Caco-2 (cell line): ENCODE measurements around the gene PPCS. TPM values are rescaled to one million over a fixed set of nuclear protein-coding genes. Genes with fewer than 3 reads are reported as not detected.

Experiments
- BruUV-seq: library from RNA; stranded (reverse); fragments of 400-500 nt; replicated peaks from 2 replicates; lab custom pipeline; 2021; lab: Mats Ljungman, UMichigan
- CTCF ChIA-PET: fragments of 300-600 bp; sonication (Branson Sonifier 250); formaldehyde crosslinking; loops from one replicate; lab custom pipeline; 2022; ENCODE audit warnings: antibody characterized with exemption; lab: Charles Lee
- POLR2A ChIA-PET: fragments of 300-600 bp; sonication (Branson Sonifier 250); formaldehyde crosslinking; loops from one replicate; lab custom pipeline; 2022; ENCODE audit warnings: antibody characterized with exemption; lab: Charles Lee
- DNase-seq, 2 experiments: peaks; one replicate each; pipeline versions ENCODE4 v3.0.0 to v3.0.0-alpha.2; 2020 to 2022
- H3K27me3 ChIP-seq: replicated peaks from 2 replicates; pipeline ENCODE4 v1.6.0; 2011; ENCODE audit warnings: low read length; ENCODE audit not compliant: control insufficient read depth, insufficient read depth
- H3K36me3 ChIP-seq: 2 replicates; pipeline ENCODE4 v1.5.1; 2011; ENCODE audit warnings: low read length; ENCODE audit not compliant: control insufficient read depth, insufficient read depth
- H3K4me1 ChIP-seq: fragments of 250-450 bp; sonication (Bioruptor Pico); 2 replicates; pipeline ENCODE4 v1.5.1; 2020; ENCODE audit warnings: mild to moderate bottlenecking
- H3K4me3 ChIP-seq: 2 replicates; pipeline ENCODE4 v1.5.1; 2011; ENCODE audit warnings: low read depth, mild to moderate bottlenecking, control low read depth, low read length
- H3K9me3 ChIP-seq: fragments of 250-450 bp; sonication (Bioruptor Pico); 2 replicates; pipeline ENCODE4 v1.5.1; 2020; ENCODE audit warnings: mild to moderate bottlenecking, moderate library complexity
- H3K27ac Mint-ChIP-seq: one replicate; pipeline ENCODE4 v1.8.0; 2022; ENCODE audit warnings: mixed read lengths; ENCODE audit not compliant: unreplicated experiment
- H3K27me3 Mint-ChIP-seq: one replicate; pipeline ENCODE4 v1.8.0; 2022; ENCODE audit warnings: mixed read lengths; ENCODE audit not compliant: insufficient read depth, unreplicated experiment
- H3K36me3 Mint-ChIP-seq: one replicate; pipeline ENCODE4 v1.8.0; 2022; ENCODE audit warnings: mild to moderate bottlenecking, mixed read lengths; ENCODE audit not compliant: insufficient read depth, unreplicated experiment
- H3K4me1 Mint-ChIP-seq: one replicate; pipeline ENCODE4 v1.8.0; 2022; ENCODE audit warnings: low read depth, mixed read lengths; ENCODE audit not compliant: unreplicated experiment
- H3K4me3 Mint-ChIP-seq: one replicate; pipeline ENCODE4 v1.8.0; 2022; ENCODE audit warnings: mild to moderate bottlenecking, moderate library complexity, mixed read lengths; ENCODE audit not compliant: unreplicated experiment
- H3K9me3 Mint-ChIP-seq: one replicate; pipeline ENCODE4 v1.8.0; 2022; ENCODE audit warnings: mixed read lengths; ENCODE audit not compliant: unreplicated experiment
- CTCF ChIP-seq, 2 experiments: fragments of 200-600 bp in 1 of 2; IDR thresholded peaks; 1 replicate in 1 of 2; 2 replicates in 1 of 2; pipeline versions ENCODE4 v1.5.1 to v1.8.0; 2011 to 2022; ENCODE audit warnings: antibody characterized with exemption in 1 of 2, control low read depth in 1 of 2, inconsistent platforms in 1 of 2, low read depth in 1 of 2, low read length in 1 of 2, mild to moderate bottlenecking in 1 of 2, moderate library complexity in 1 of 2; ENCODE audit not compliant: insufficient read depth in 1 of 2, severe bottlenecking in 1 of 2, unreplicated experiment in 1 of 2
- intact Hi-C: fragments of 100-400 bp; cut with micrococcal nuclease; formaldehyde crosslinking; loops from one replicate; pipeline ENCODE4 v1.10.0; 2022; ENCODE audit not compliant: unreplicated experiment
- total RNA-seq: library from RNA; stranded (reverse); gene quantifications from 2 replicates; pipeline ENCODE4 v1.2.3, GENCODE V29; 2022

Gene PPCS
- total RNA-seq, 1 experiment from 2014 or later = 41.0 TPM

DNA sequence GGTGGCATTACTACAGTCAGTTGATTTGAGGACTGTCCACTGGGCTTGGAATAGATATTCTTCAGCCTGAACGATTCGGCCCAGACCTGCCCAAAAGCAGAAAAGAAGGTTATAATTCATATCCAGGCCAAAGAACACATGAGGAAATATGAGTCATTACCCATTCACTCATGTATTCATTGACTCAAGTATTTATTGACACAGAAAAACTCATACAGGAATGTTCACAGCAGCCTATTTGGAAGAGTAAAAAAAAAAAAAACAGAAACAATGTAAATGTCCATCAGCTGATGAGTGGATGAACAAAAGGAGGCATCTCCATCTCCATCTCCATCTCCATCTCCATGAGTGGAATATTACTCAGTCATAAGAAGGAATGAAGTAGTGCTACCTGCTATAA is 16.4 kb upstream of the PPCS start:
- no peaks in the 10 kb centered on the region for H3K9me3 ChIP-seq
- no peaks in the 10 kb centered on the region for H3K36me3 ChIP-seq
- ChIA-PET POLR2A (no interaction called here), CTCF (no interaction called here)
- no peaks in the 10 kb centered on the region for H3K9me3 Mint-ChIP-seq
- no peak overlapping the region for H3K27ac Mint-ChIP-seq
- no peak overlapping the region for H3K4me3 Mint-ChIP-seq
- H3K36me3 Mint-ChIP-seq = no peaks in the 10 kb centered on the region
- no peaks in the 10 kb centered on the region for H3K27me3 Mint-ChIP-seq
- no peaks in the 10 kb centered on the region for H3K4me1 ChIP-seq
- H3K4me3 ChIP-seq = no peak overlapping the region
- no peak for TF ChIP-seq CTCF (IDR thresholded peaks at IDR 0.05; ENCODE audit: insufficient read depth in 1 of 2, low read depth in 1 of 2, low read length in 1 of 2, severe bottlenecking in 1 of 2, unreplicated experiment in 1 of 2)
- intact Hi-C loops = no loop called here
- DNase-seq = no peak
- no peaks in the 10 kb centered on the region for H3K27me3 ChIP-seq
- peaks cover 6% of the 10 kb centered on the region for H3K4me1 Mint-ChIP-seq
- no TSS peak for BruUV-seq

GRCh38 chr1:42442662-42443061 is 13.7 kb upstream of the PPCS start:
- ChIA-PET CTCF (no interaction called here), POLR2A (no interaction called here)
- no peaks in the 10 kb centered on the region for H3K9me3 Mint-ChIP-seq
- H3K4me1 Mint-ChIP-seq = peaks cover 6% of the 10 kb centered on the region
- BruUV-seq = no TSS peak
- Histone ChIP-seq H3K4me1 (no peaks in the 10 kb centered on the region), H3K9me3 (no peaks in the 10 kb centered on the region), H3K36me3 (no peaks in the 10 kb centered on the region), H3K4me3 (no peak overlapping the region), H3K27me3 (no peaks in the 10 kb centered on the region)
- no peak overlapping the region for H3K4me3 Mint-ChIP-seq
- intact Hi-C loops = no loop called here
- H3K36me3 Mint-ChIP-seq = no peaks in the 10 kb centered on the region
- no peak for TF ChIP-seq CTCF (IDR thresholded peaks at IDR 0.05; ENCODE audit: insufficient read depth in 1 of 2, low read depth in 1 of 2, low read length in 1 of 2, severe bottlenecking in 1 of 2, unreplicated experiment in 1 of 2)
- H3K27ac Mint-ChIP-seq = no peak overlapping the region
- no peaks in the 10 kb centered on the region for H3K27me3 Mint-ChIP-seq
- no peak for DNase-seq

DNA sequence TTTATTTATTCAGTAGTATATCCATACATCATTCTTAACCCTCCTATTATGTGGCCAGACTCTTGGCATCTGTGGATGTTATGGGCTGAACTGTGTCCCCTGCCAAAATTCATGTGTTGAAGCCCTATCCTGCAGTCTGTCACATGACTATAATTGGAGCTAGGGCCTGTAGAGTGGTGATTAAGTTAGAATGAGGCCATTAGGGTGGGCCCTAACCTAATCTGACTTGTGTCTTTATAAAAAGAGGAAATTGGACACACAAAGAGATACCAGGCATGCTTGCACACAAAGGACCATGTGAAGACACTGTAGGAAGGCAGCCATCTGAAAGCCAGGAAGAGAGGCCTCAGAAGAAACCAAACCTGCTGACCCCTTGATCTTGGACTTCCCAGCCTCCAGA is 7.1 kb upstream of the PPCS start:
- BruUV-seq = no TSS peak
- Mint-ChIP-seq H3K9me3 (no peaks in the 10 kb centered on the region), H3K27me3 (no peaks in the 10 kb centered on the region), H3K36me3 (no peaks in the 10 kb centered on the region), H3K4me3 (no peak overlapping the region), H3K4me1 (peaks cover 8% of the 10 kb centered on the region), H3K27ac (no peak overlapping the region)
- no peaks in the 10 kb centered on the region for H3K9me3 ChIP-seq
- H3K4me3 ChIP-seq = no peak overlapping the region
- H3K36me3 ChIP-seq = no peaks in the 10 kb centered on the region
- POLR2A ChIA-PET = no interaction called here
- no peak for DNase-seq
- TF ChIP-seq CTCF (IDR thresholded peaks at IDR 0.05; ENCODE audit: insufficient read depth in 1 of 2, low read depth in 1 of 2, low read length in 1 of 2, severe bottlenecking in 1 of 2, unreplicated experiment in 1 of 2) = no peak
- peaks cover 4% of the 10 kb centered on the region; the same call in 1 of the 2 replicates for H3K4me1 ChIP-seq
- intact Hi-C loops = no loop called here
- H3K27me3 ChIP-seq = no peaks in the 10 kb centered on the region
- CTCF ChIA-PET = no interaction called here
